Transverse colon (tissue), 4 donors: ENCODE data around the gene LRP1B. TPM values are rescaled to one million over a fixed set of nuclear protein-coding genes. Genes with fewer than 3 reads are reported as not detected.

Experiments used
- DNase-seq: peaks from one replicate; pipeline ENCODE4 v3.0.0-alpha.2; 2019
- H3K27ac ChIP-seq, 4 donors: fragments of 200-600 bp; sonication (generic); 2 replicates each; pipeline ENCODE4 v1.5.1; 2016 to 2018; ENCODE audit warnings: inconsistent platforms in 4 of 4
- H3K27me3 ChIP-seq: fragments of 200-600 bp; sonication (generic); 2 replicates; pipeline ENCODE4 v1.5.1; 2017; ENCODE audit warnings: inconsistent platforms
- H3K36me3 ChIP-seq, 4 donors: fragments of 200-600 bp; sonication (generic); 2 replicates each; pipeline ENCODE4 v1.5.1; 2017 to 2019; ENCODE audit warnings: inconsistent platforms in 4 of 4
- H3K4me1 ChIP-seq, 4 donors: fragments of 200-600 bp; sonication (generic); 2 replicates each; pipeline ENCODE4 v1.5.1; 2017 to 2020; ENCODE audit warnings: inconsistent platforms in 4 of 4
- H3K4me3 ChIP-seq, 4 donors: fragments of 200-600 bp; sonication (generic); 1 replicate in 1 of 4; 2 replicates in 3 of 4; pipeline versions ENCODE4 v1.5.1 to v1.6.1; 2017 to 2019; ENCODE audit warnings: inconsistent platforms in 4 of 4
- H3K9me3 ChIP-seq, 2 donors: fragments of 200-600 bp; sonication (generic); 2 replicates each; pipeline ENCODE4 v1.5.1; 2017 to 2019; ENCODE audit warnings: inconsistent platforms in 2 of 2
- CTCF ChIP-seq, 5 experiments: fragments of 200-600 bp in 3 of 5; fragments of 450-650 bp in 2 of 5; sonication (generic) in 3 of 5; IDR thresholded peaks; 1 replicate in 2 of 5; 2 replicates in 3 of 5; pipeline ENCODE4 v1.5.1; 2016 to 2017; ENCODE audit warnings: antibody characterized with exemption in 5 of 5, inconsistent platforms in 3 of 5, mild to moderate bottlenecking in 2 of 5, moderate library complexity in 1 of 5
- EP300 ChIP-seq: sonication (generic); formaldehyde crosslinking; IDR thresholded peaks from one replicate; pipeline ENCODE4 v1.6.1; 2017; ENCODE audit warnings: antibody characterized with exemption, low read depth
- POLR2A ChIP-seq: fragments of 450-650 bp; IDR thresholded peaks from one replicate; pipeline ENCODE4 v1.6.1; 2016; ENCODE audit warnings: antibody characterized with exemption, mild to moderate bottlenecking, moderate library complexity
- POLR2AphosphoS5 ChIP-seq, 3 donors: sonication (generic); formaldehyde crosslinking; IDR thresholded peaks; one replicate each; pipeline ENCODE4 v1.6.1; 2016; ENCODE audit warnings: antibody characterized with exemption in 3 of 3
- WGBS, 2 donors: methylation state at CpG; one replicate each; pipeline ENCODE4 v1.1.5; 2018; ENCODE audit warnings: low coverage in 1 of 2; 5-methylcytosine and 5-hydroxymethylcytosine counted together
- in situ Hi-C, 4 donors: fragments of 200-750 bp; cut with MboI; loops; one replicate each; pipeline versions ENCODE4 v1.15.0 to v1.15.1; 2017; ENCODE audit warnings: low sequenced_read_pairs in 3 of 4, low pct_ligation_motif_present in 1 of 4, low pct_unique_long_range_greater_than_20kb in 1 of 4
- intact Hi-C: fragments of 100-400 bp; cut with DNase I; formaldehyde crosslinking; loops from one replicate; pipeline ENCODE4 v1.15.1; 2023; ENCODE audit warnings: low total_unique reads
- total RNA-seq, 4 donors: library from RNA; depleted of rRNA; stranded (reverse); fragments of >200 nt; gene quantifications; one replicate each; pipeline ENCODE4 v1.1.0, GENCODE V29; 2016

Gene LRP1B
- total RNA-seq, 4 donors from 2014 or later, result 0.48 to 5.4 (median 0.82) TPM; not detected in 1

- no peaks in the 10 kb centered on the region for H3K27me3 ChIP-seq
- TF ChIP-seq EP300 (no peak), CTCF (IDR thresholded peaks at IDR 0.05) (no peak), POLR2A (no peak), POLR2AphosphoS5 (IDR thresholded peaks at IDR 0.05) (no peak)
- H3K4me1 ChIP-seq, result no peaks in the 10 kb centered on the region
- no peaks in the 10 kb centered on the region for H3K36me3 ChIP-seq
- no peak for DNase-seq
- H3K9me3 ChIP-seq, result no peaks in the 10 kb centered on the region
- intact Hi-C loops (no loop called here), in situ Hi-C loops (no loop called here)
- no peak overlapping the region for H3K27ac ChIP-seq
- no peak overlapping the region for H3K4me3 ChIP-seq
- WGBS, 2 donors, result 83 to 86% methylated on average over 3 of the region's 3 CpGs
Observed at GRCh38 chr2:140316345-140316744, 1814.5 kb downstream of the LRP1B start.

- no peaks in the 10 kb centered on the region for H3K27me3 ChIP-seq
- intact Hi-C loops (no loop called here), in situ Hi-C loops (no loop called here)
- no peak overlapping the region for H3K27ac ChIP-seq
- DNase-seq, result no peak
- no peaks in the 10 kb centered on the region for H3K4me1 ChIP-seq
- TF ChIP-seq POLR2A (no peak), EP300 (no peak), POLR2AphosphoS5 (IDR thresholded peaks at IDR 0.05) (no peak), CTCF (IDR thresholded peaks at IDR 0.05) (no peak)
- WGBS, 2 donors, result 0 to 3% methylated on average over 1 of the region's 1 CpG
- no peaks in the 10 kb centered on the region for H3K36me3 ChIP-seq
- no peaks in the 10 kb centered on the region for H3K9me3 ChIP-seq
- H3K4me3 ChIP-seq, result no peak overlapping the region
Observed at GRCh38 chr2:140311905-140312304, 1818.9 kb downstream of the LRP1B start.

GRCh38 chr2:140308706-140309105, 1822.1 kb downstream of the LRP1B start:
- intact Hi-C loops, result no loop called here
- no peak for DNase-seq
- in situ Hi-C loops, result no loop called here
- Histone ChIP-seq H3K27me3 (no peaks in the 10 kb centered on the region), H3K4me1 (no peaks in the 10 kb centered on the region), H3K4me3 (no peak overlapping the region), H3K27ac (no peak overlapping the region), H3K9me3 (no peaks in the 10 kb centered on the region), H3K36me3 (no peaks in the 10 kb centered on the region)
- TF ChIP-seq CTCF (IDR thresholded peaks at IDR 0.05) (no peak), POLR2A (no peak), POLR2AphosphoS5 (IDR thresholded peaks at IDR 0.05) (no peak), EP300 (no peak)

GRCh38 chr2:140307532-140307931, 1823.3 kb downstream of the LRP1B start:
- no peak for TF ChIP-seq POLR2AphosphoS5 (IDR thresholded peaks at IDR 0.05)
- no peak for TF ChIP-seq POLR2A
- TF ChIP-seq EP300, result no peak
- no peak for TF ChIP-seq CTCF (IDR thresholded peaks at IDR 0.05)
- Histone ChIP-seq H3K27me3 (no peaks in the 10 kb centered on the region), H3K9me3 (no peaks in the 10 kb centered on the region), H3K4me3 (no peak overlapping the region), H3K4me1 (no peaks in the 10 kb centered on the region), H3K36me3 (no peaks in the 10 kb centered on the region), H3K27ac (no peak overlapping the region)
- intact Hi-C loops, result no loop called here
- DNase-seq, result no peak
- in situ Hi-C loops, result no loop called here
